HG03439 (cell line): ENCODE data around the gene SPINK13.
"Not testable (repeated sequence)": the region's sequence is repeated elsewhere in the genome, so short reads cannot be mapped to it uniquely, and the experiment has no call there.

Experiments
- ATAC-seq: cut with Tn5 transposase; IDR thresholded peaks from one replicate; pipeline ENCODE4 v1.9.1; 2021; ENCODE audit warnings: mild to moderate bottlenecking, moderate library complexity; ENCODE audit not compliant: unreplicated experiment

SPINK13 gene

DNA sequence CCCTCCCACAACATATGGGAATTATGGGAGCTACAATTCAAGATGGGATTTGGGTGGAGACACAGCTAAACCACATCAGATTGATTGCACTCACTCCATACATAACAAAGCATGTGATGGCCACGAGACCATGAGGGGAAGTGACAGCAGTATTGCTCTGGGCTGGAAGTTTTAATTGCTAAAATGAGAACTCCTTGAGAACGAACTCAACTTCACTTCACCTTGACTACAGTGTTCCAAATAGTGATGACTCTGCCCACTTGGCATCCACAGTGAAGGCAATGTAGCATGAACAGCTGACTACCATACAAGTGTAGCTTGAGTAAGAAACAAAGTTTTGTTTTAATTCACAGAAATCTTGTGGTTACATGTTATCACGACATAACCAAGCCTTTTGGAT lies 42.9 kb downstream of the SPINK13 start:
- no peak for ATAC-seq

DNA sequence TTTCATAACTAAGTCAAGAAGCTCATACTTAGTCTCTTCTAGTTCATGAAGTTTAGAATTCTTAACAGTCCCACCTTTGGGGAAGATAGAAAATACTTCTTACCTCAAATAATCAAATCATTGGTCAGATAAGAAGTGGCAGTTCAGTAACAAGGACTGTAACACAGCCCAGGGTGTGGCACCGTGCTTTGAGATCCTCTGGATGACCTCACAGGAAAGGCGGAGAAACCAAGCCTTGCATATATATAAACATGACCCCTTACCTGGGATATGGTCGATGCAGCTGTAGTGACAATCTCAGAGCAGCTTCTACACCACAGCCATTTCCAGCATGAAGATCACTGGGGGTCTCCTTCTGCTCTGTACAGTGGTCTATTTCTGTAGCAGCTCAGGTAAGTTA lies 43.6 kb downstream of the SPINK13 start, which contains the start of gene SPINK7:
Gene SPINK7, plus strand, starts transcription at position 271 of the 400 bp plus-strand sequence. Its CDS starts 61 bp downstream, at position 332.
- no peak for ATAC-seq

DNA sequence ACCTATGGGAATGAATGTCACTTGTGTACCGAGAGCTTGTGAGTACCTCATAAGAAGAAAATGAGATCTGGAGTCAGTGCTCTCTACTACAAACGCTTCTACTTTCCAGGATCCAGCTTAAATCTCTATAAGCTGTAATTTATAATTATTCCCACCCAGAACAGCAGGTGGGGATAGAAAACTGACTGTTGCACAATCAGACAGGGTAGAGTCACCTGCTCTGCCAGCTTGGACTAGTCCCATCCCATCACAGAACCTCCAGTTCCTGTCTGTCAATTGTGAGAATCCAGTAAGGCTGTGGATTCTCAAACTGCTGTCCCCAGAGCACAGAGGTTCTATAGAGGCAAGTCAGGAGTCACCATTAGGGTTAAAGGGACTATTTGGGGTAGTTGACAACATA lies 45.6 kb downstream of the SPINK13 start:
- no peak for ATAC-seq

DNA sequence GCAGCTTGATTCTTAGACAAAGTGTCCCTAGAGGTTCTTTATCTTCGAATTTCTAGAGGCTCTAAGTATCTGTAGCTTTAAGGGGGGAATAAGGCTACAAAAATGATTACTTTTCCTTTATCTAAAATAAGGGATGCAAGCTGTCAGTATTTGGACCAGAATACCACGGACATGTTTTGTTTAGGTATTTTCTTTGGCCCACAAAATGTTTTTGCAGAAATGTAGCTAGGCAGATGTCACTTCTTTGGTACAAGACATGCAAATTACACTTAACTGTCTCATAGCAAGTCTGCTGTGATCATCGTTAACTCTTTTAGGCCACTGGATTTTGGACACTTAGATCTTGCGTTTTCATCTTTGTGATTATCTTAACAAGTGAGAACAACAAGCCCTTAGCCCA lies 46.1 kb downstream of the SPINK13 start:
- no peak for ATAC-seq

DNA sequence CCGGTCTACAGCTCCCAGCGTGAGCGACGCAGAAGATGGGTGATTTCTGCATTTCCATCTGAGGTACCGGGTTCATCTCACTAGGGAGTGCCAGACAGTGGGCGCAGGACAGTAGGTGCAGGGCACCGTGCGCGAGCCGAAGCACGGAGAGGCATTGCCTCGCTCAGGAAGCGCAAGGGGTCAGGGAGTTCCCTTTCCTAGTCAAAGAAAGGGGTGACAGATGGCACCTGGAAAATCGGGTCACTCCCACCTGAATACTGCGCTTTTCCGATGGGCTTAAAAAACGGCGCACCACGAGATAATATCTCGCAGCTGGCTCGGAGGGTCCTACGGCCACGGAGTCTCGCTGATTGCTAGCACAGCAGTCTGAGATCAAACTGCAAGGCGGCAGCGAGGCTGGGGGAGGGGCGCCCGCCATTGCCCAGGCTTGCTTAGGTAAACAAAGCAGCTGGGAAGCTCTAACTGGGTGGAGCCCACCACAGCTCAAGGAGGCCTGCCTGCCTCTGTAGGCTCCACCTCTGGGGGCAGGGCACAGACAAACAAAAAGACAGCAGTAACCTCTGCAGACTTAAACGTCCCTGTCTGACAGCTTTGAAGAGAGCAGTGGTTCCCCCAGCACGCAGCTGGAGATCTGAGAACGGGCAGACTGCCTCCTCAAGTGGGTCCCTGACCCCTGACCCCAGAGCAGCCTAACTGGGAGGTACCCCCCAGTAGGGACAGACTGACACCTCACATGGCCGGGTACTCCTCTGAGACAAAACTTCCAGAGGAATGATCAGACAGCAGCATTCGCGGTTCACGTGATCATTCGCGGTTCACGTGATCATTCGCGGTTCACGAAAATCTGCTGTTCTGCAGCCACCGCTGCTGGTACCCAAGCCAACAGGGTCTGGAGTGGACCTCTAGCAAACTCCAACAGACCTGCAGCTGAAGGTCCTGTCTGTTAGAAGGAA lies 51.7 kb downstream of the SPINK13 start:
- ATAC-seq, result not testable (repeated sequence)

DNA sequence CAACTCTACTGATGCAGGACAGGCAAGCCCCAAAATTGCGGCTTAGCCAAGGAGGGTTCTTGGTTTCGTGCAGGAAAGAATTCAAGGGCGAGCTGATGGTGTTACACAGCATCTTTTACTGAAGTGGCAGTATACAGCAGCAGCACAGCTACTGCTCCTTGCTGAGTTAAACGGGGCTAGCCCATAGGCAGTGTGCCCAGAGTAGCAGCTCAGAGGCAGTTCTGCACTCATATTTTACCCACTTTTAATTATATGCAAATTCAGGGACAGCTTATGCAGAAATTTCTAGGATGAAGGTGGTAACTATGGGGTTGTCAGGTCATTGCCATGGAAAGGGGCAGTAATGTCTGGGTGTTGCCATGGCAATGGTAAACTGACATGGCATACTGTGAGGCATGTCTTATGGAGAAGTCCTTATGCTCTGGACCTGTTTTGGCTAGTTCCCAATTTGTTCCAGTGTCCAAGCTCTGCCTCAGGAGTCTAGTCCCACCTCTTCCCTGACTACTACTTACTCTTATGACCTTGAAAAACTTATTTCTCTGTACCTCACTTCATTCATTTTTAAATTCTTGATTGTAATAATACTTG lies 64.8 kb downstream of the SPINK13 start:
- no peak for ATAC-seq

DNA sequence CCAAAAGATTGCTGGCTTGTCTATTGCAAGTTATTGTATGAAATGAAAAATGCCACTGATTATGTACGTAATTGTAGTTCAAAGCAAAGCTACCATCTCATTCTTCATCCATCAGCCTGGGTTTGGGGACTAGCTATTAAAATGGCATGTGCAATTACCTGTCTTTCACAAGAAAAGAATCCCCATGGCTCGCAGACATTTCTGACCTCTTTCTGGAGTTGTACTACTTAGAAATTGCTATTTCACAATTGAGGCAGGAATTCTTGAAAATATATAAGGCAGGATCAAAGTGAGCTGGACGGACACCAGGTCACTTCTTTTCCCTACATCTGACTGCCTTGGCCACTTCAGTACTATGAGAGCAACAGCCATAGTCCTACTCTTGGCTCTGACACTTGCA lies 66.7 kb downstream of the SPINK13 start, which contains the start of gene SPINK9:
Gene SPINK9, plus strand, starts transcription at position 301 of the 400 bp plus-strand sequence. Its CDS starts 55 bp downstream, at position 356.
- no peak for ATAC-seq
